Measurements from ENCODE around the gene SASH3.

DNA sequence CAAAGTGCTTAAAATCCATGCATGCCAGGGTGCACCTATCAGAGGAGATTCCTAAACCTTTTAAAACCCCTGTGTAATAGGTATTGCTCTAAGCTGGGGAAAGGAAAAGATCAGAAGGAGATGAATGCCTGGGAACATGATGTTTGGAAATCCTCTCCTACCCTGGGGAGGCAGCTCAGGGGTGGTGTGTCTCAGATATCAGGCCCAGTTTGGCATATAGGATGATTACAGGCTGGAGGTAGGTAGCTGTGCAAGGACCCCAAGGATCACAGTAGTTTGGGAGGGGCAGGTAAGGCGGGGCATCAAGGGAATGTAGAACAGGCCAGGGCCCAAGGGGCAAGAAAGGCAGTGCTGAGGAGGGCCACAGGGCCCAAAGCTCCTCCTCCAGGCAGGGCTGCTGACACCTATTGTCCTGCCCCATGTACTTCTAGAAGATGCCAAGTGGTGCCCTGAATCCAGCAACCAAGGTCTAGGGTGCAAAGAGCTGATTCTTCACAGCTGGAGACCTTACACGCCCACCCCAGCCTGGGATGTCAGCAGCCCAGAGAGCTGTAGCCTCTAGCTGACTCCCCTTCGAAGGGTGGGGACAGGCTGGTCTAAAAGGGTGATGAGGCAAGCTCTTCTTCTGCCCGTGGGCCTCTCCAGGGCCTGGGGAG, 17.6 kb downstream of the SASH3 start:
- TF ChIP-seq EZH2phosphoT487 (IDR thresholded peaks at IDR 0.05; ENCODE audit: low read depth) = no peak
- TF ChIP-seq, protein P1, sequence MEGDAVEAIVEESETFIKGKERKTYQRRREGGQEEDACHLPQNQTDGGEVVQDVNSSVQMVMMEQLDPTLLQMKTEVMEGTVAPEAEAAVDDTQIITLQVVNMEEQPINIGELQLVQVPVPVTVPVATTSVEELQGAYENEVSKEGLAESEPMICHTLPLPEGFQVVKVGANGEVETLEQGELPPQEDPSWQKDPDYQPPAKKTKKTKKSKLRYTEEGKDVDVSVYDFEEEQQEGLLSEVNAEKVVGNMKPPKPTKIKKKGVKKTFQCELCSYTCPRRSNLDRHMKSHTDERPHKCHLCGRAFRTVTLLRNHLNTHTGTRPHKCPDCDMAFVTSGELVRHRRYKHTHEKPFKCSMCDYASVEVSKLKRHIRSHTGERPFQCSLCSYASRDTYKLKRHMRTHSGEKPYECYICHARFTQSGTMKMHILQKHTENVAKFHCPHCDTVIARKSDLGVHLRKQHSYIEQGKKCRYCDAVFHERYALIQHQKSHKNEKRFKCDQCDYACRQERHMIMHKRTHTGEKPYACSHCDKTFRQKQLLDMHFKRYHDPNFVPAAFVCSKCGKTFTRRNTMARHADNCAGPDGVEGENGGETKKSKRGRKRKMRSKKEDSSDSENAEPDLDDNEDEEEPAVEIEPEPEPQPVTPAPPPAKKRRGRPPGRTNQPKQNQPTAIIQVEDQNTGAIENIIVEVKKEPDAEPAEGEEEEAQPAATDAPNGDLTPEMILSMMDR (IDR thresholded peaks at IDR 0.05; ENCODE audit: low read depth, low read length) = no peak

Data from OCI-LY3 (cell line).